ENCODE data around the gene TGFB1I1.

- TF ChIP-seq BATF2 (CRISPR knock-in tag; IDR thresholded peaks at IDR 0.05): no peak
- TF ChIP-seq MYC (CRISPR knock-in tag; IDR thresholded peaks at IDR 0.05; ENCODE audit: borderline replicate concordance): no peak
- no peak for TF ChIP-seq RFX5 (IDR thresholded peaks at IDR 0.05; ENCODE audit: low read depth, low read length)
- no peak for TF ChIP-seq SRSF9 (IDR thresholded peaks at IDR 0.05; ENCODE audit: borderline replicate concordance, insufficient read depth, low read depth, low read length, poor library complexity, severe bottlenecking)
- no peak for TF ChIP-seq NFRKB (IDR thresholded peaks at IDR 0.05)
- no peak for TF ChIP-seq ZBTB7A (CRISPR knock-in tag; IDR thresholded peaks at IDR 0.05)
- no peak for TF ChIP-seq ZNF577 (CRISPR knock-in tag; IDR thresholded peaks at IDR 0.05; ENCODE audit: borderline replicate concordance, low read depth)
Measured at GRCh38 chr16:31473264-31473984, 1.5 kb downstream of the TGFB1I1 start.
